ENCODE results near the gene TBX6.

Gene TBX6

GRCh38 chr16:30085820-30086219, 5.9 kb downstream of the TBX6 start:
- no peak for ATAC-seq

- ATAC-seq = no peak
Observed at GRCh38 chr16:30085247-30085646, 6.5 kb downstream of the TBX6 start.

GRCh38 chr16:30084816-30085159, 6.9 kb downstream of the TBX6 start:
- ATAC-seq = no peak

DNA sequence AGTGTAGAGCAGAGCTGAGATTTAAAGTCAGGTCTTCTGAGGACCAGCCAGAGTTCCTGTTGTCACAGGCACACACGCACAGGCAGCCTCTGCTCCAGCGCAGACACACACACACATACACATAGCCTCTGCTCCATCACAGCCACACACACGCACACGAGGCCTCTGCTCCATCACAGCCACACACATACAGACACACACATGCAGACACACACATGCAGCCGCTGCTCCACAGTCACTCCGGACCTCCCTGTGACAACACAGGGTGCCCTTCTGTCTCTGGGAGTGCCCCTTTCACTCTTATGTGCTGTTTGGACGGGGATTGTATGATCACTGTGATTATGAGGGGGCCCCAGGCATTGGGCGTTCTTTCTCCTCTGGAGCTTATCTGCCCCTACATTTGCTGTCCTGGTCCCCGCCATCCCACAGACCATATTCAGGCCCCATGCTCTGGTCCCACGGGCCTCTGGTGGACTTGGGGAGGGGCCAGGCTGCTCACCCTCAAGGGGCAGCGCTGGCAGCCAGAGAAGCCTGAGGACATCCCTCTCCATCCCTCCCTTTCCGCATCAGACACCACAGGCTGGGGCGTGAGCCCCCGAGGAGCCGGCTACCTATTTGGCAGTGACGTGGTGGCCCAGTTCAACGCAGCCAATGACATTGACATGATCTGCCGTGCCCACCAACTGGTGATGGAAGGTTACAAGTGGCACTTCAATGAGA, 7.5 kb downstream of the TBX6 start:
- ATAC-seq = no peak

DNA sequence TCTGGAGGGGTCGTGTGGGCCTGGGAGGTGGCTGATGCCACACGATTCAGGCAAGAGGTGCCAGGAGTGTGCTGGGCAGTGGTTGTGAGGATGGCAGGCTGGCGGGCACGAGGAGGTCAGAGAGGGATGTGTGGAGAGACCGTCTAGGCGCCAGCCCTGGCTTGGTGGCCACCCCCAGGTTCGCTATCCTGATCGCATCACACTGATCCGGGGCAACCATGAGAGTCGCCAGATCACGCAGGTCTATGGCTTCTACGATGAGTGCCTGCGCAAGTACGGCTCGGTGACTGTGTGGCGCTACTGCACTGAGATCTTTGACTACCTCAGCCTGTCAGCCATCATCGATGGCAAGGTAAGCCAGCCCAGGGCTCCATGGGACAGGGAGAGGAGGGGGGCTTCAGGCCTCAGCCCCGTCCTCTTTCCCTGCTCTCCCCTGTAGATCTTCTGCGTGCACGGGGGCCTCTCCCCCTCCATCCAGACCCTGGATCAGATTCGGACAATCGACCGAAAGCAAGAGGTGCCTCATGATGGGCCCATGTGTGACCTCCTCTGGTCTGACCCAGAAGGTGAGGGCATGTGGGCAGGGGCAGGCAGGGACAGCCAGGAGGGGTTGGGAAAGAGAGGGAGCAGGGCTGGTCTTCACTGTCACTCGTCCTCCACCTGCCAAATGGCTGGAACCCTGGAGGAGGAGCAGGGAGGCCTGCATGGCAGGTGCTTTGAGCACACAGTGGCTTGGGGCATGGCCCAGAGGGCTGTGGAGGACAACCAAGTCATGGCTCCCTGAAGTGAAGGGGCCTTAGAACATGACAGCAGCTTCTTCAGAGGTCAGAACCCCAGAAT, 8.3 kb downstream of the TBX6 start:
- no peak for ATAC-seq

DNA sequence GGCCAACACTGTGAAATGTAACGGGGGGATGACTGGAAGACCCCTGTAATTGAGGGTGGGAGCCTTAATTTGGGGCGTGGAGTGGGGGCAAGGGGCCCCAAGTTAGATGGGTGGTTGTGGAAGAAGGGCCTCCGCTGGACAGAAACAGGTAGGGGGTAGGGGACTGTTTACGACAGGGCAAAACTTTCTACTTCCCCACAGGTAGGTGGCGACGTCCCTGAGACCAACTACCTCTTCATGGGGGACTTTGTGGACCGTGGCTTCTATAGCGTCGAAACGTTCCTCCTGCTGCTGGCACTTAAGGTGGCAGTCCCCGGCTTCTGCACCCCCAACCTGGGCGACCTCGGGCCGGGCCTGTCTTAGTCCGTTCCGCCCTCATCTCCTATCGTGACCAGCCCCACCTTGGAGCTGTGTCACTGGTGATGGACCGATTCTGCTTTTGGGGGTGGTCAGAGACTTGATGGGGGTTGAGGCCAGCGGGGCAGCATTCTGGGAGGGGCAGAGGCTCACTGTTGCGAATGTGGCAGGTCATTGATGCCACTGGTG, 9.1 kb downstream of the TBX6 start:
- no peak for ATAC-seq

DNA sequence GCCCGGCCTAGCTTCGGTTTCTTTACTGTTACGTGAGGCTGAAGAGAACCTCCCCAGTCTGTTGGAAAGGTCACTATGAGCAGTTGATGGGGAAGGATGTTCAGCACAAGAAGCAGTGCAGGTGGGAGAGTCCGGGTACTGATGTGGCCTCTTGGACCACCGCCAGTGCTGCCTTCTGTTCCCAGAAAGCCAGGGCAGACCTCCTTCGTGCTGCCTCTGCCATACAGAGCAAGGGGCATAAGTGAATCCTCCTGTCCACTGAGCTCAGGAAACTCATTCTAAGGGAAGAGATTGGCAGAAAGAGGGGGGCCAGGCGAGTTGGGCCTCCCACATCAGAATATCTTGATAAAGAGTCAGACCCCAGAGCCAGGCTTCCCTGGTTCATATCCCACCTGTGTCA, 12.2 kb downstream of the TBX6 start:
- no peak for ATAC-seq

- no peak for ATAC-seq
Observed at GRCh38 chr16:30078744-30079143, 13.0 kb downstream of the TBX6 start.

DNA sequence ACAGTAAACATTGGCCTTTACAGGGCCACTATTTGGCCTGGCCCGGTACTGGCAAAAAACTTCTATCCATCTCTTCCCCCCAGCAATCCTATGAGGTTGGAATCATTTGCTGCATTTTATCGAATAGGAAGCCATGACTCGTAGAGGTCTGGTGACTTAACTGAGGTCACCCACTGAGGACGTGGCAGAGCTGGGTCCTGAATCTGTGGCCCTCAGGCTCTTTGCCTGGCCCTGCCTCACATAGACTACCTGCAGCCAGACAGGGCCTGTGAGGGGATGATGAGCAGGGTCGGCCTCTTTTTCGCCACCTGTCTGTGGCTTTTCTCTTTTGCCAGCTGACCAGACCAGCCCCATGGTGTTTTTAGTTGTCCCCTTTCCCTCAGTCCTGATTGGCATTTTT, 14.1 kb downstream of the TBX6 start:
- ATAC-seq = no peak

DNA sequence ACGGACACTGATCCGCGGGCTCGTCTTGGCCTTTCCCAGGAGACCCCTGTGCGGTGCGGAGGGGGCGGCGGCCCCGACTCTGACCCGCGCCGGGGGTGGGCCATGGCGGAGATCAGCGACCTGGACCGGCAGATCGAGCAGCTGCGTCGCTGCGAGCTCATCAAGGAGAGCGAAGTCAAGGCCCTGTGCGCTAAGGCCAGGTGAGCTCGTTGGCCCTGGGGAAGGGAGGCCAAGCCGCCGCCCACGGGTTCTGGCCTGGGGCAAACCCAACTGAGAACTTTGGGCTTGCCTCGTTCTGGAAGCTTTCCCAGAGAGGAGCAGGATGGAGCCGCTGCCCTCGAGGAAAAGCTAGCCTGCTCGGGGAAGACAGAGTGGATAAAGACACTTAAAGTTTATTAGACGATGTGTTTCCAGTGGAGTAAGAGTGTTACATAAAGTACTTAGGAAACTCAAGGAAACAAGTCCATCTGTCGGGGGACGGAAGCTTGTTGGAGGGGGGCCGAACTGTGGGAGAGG, 15.4 kb downstream of the TBX6 start:
- ATAC-seq = peak; percentile 19 to 44

DNA sequence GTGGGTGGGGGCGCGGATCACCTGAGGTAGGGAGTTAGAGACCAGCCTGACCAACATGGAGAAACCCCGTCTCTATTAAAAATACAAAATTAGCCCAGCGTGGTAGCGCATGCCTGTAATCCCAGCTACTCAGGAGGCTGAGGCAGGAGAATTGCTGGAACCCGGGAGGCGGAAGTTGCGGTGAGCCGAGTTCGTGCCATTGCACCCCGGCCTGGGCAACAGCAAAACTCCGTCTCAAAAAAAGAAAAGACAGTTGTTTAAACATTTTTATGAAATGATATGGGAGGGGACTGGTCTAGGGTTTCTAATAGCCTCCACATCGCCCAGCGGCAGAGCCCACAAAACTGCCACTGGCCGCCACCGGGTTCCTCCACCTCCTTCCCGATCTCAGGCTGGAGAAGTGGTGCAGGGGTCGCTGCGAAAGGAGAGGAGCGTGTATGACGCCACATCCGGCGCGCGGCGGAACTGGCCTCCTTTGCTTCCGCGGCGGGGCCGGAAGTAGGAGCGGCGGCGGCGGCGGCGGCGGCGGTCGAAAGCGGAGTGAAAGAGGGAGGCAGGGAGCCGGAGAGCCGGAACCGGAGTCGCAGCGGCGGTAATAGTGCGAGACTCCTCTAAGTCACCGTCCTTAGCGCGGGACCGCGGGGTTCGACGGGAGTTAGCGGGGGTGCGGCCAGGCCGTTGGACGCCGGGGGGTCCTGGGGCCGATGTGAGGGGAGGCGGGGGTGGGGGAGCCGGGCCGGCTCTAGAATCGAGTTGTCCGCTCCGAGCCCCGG, 16.0 kb downstream of the TBX6 start, which contains the start of gene PPP4C:
TSS of gene PPP4C (plus strand) at position 492 of the 773 bp plus-strand sequence. CDS start 384 bp downstream, outside the sequence.
- peak; percentile 92 to 95 for ATAC-seq

GRCh38 chr16:30070490-30070889, 21.2 kb downstream of the TBX6 start:
- ATAC-seq = no peak

- ATAC-seq = no peak
Observed at GRCh38 chr16:30069611-30070462, 21.9 kb downstream of the TBX6 start.

DNA sequence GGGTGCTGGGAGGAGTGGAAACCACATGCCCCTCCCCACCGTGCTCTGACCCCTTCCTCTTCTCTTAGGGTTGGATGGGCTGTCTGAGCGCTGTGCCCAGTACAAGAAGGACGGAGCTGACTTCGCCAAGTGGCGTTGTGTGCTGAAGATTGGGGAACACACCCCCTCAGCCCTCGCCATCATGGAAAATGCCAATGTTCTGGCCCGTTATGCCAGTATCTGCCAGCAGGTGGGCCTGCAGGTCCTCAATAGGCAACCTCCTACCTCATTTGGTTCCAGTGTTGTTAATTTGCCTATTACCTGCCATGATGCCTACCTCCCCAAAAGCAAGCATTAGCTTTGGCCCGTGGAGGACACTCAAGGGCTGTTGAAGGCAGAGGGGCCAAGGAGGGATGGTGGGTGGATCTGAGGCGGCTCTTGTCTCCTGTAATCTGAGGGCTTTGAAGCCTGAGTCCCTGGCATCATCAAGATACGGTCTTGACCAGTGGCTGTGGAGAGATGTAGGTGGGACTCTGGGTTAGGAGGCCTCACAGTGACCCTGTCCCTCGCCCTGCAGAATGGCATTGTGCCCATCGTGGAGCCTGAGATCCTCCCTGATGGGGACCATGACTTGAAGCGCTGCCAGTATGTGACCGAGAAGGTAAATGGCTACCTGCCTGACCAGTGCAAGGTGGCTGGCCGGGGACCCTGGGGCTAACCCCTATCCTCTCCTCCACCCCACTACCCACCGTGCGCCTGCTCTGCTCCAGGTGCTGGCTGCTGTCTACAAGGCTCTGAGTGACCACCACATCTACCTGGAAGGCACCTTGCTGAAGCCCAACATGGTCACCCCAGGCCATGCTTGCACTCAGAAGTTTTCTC, 22.7 kb downstream of the TBX6 start:
- ATAC-seq = no peak

- no peak for ATAC-seq
Observed at GRCh38 chr16:30068333-30068732, 23.4 kb downstream of the TBX6 start.

DNA sequence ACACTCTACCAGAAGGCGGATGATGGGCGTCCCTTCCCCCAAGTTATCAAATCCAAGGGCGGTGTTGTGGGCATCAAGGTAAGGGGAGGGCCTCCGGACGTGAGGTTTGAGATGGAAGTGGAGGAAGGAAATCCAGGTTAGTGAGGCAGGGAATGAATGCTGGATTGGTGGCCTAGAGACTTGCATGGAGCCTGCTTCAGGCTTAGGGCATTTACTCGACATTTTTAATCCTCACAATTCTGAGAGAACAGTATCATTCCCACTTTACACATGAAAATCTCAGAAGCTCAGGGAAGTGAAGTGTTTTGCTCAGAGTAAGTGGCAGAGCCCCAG, 24.2 kb downstream of the TBX6 start:
- ATAC-seq = no peak

DNA sequence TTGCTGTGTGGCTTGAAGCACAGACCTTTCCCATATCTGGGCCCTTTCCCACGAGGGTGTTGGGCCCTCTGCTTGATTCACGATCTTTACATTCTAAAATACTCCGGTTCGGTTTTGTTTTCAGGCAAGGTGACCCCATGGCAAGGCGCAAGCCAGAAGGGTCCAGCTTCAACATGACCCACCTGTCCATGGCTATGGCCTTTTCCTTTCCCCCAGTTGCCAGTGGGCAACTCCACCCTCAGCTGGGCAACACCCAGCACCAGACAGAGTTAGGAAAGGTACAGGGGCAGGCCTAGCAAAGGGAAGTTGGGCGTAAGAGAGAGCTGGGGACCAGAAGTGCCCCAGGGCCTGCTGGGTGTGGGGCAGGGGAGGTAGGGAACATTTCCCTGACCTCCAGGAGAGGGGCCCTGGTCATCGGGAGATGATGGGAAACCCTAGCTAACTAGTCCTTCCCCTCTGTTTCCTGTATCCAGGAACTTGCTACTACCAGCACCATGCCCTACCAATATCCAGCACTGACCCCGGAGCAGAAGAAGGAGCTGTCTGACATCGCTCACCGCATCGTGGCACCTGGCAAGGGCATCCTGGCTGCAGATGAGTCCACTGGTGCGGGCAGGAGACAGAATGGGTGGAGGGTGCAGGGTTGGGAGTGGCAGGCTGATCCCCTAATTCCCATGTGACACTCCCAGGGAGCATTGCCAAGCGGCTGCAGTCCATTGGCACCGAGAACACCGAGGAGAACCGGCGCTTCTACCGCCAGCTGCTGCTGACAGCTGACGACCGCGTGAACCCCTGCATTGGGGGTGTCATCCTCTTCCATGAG, 24.8 kb downstream of the TBX6 start:
- no peak for ATAC-seq

DNA sequence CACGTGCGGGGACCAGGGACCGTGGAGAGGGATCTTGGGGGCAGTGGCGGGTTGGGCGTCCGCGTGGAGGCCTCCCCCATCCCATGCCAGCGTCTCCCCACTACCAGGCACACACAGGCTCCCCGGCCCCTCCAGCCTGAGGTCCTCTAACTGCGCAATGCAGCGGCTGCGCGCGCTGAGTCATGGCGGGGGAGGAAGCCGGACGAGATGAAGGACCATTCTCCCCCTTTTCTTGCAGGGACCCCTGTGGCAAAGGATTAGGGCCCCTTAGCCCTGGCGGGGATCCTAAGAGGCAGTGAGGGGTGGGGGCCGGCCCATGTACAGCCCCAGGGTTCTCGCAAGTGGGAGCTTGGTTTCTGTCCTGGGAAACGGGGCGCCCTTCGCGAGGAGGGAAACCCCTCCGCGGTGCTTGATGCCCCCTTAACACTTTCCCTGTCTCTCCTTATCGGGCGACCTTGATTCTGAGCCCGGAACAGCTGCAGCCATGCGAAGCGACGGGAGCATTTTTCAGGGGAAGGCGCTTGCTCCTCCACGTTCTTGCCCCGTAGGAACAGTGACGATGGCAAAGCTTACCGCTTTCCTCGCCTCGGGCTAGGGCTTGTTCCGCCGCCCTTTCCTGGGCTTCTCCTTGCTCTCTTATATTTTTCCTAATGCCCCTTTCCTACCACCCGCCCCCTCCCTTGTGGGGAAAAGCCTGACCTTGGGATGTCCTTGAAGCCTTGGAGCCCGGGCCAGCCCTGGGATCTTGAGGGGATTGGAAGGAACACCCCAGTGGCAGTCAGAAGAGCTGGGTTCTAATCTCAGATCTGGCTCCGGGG, 25.6 kb downstream of the TBX6 start:
- no peak for ATAC-seq

All from activated CD4-positive, CD25-positive, alpha-beta regulatory T cell treated with anti-CD3 and anti-CD28 coated beads, Interleukin-2, amount 50 U/mL, for 24 hours (primary cell).